HG03469 (cell line): ENCODE data around the gene MRPL52.

Source experiments
- ATAC-seq: cut with Tn5 transposase; IDR thresholded peaks from one replicate; pipeline ENCODE4 v1.9.1; 2021; ENCODE audit warnings: mild to moderate bottlenecking, moderate library complexity, moderate number of reproducible peaks; ENCODE audit not compliant: unreplicated experiment

The MRPL52 gene

DNA sequence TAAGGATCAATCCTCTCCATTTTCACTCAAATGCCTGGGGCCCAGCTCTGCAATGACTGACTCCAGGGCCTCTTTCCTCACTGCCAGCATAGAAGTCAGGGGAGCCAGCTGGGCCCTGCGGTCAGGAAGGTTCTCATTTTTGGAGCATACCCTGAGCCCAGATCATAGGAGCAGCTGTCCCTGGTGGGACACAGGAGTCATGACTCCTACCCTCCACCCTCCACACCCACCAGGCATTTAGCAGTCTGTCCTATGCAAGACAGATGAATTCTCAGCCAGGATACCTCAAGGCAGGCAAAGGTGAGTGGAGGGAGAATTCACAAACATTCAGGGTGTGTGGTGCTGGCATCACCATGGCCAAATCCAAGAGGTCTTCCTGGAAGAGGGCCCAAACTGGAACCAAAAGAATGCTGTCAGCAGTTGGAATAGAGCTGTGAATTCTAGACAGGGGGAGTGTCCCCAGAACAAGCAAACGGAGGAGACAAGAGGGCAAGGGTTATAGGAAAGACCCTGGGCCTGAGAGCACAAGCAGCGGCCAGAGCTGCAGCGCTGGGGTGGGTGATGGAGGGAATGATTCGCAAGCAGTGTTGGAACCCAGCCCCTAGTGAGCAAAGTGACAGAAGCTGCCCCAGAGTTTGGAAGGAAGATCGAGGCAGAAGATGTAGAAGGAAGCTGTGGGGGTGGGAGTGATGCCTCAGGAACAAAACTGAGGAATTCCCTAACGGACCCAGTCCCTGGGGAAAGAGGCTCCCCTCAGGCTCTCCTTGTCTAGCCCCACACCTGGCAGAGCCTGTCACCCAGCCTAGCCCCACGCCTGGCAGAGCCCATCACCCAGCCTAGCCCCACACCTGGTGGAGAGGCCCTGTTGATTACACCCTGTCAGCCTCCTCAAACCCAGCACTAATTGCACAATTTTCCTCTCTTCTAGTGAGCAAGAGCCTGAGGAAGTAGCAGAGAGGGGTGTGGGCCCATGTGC is 48.9 kb downstream of the MRPL52 start:
- ATAC-seq = no peak

DNA sequence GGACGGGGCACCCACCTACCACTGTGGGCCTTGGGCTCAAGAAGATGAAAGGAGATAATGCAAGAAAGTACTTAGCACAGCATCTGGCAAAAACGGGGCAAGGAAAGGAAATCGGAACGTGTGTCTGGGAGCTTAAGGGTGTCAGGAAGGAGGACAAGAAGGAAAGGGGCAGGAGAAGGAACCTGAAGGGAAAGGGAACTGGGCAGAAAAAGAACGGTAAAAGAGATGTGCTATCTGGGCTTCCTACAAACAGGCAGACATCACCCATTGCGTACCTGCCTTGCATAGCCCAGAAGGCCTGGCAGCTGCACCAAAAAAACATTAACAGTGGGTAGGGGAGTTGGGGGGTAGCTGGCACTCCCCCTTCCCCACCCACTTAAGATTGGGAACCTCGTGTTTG is 52.4 kb downstream of the MRPL52 start:
- no peak for ATAC-seq

- ATAC-seq = no peak
Measured at GRCh38 chr14:22882529-22883172, 53.0 kb downstream of the MRPL52 start.

DNA sequence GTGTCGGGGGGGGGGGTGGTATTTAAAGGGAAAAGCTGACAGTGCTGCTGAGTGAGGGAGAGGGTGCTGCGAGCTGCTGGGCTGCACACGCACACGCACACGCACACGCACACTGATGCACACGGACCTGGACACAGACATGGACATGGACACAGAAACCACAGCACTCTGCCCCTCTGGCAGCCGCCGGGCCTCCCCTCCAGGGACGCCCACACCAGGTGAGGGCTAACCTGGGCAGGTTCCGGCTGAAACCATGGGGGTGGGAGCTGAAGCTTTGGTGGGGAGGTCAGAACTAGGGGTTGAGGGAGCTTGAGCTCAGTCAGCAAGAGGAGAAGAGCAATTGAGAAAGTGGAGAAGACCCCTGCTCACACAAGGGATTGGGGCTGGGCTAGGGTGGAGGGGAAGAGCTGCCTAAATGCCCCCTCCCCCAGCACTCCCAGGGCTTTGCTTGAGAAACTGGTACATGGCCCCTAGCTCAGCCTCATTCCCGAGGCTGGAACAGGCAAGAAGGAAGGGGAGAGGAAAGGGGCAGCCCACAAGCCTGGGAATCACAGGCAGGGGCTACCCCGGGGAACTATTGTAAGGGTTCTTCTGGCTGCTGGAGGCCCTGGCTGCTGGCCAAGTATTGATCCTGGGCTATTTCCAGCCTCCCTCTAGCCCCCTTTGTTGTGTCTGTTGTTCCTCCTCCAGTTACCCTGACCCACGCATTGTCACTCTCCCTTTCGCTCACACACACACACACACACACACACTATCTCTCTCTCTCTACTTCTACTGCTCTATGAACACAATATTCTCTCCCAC is 53.7 kb downstream of the MRPL52 start, which contains the start of gene REM2:
REM2 (plus strand) TSS at position 50 of the 804 bp plus-strand sequence; CDS start at position 116, 66 bp downstream.
- no peak for ATAC-seq

DNA sequence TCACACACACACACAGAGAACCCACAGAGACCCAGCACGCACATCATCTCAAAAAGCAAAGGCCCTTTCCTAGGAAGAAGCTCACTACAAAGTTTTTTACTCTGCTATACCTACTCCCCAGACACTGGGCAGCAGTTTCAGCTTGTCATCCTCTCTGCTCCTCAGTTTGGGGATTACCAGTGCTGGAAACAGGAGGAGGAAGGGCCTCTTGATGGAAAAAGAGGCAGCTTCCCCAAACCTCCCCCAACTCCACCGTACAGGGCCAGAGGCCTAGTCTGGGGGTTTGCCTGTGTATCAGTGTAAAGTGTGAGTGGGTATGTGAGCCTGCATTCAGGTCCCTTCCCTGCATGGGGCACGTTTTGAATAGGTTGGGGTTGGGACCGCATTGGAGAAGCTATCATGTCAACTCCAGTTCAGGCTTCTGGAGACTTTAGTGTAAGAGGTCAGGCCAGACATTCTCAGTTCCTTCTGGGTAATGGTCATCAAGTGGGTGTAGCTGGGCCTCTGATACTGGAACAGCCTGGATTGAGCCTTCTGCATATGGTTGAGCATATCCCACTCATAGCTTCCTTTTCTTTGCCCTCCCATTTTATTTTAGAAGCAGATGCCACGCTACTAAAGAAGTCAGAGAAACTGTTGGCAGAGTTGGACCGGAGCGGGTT is 54.5 kb downstream of the MRPL52 start:
- no peak for ATAC-seq
